Right atrium auricular region (tissue), 2 donors: ENCODE data around the gene GPR142. TPM values are rescaled to one million over a fixed set of nuclear protein-coding genes. Genes with fewer than 3 reads are reported as not detected.

ENCODE experiments used
- DNase-seq: peaks from one replicate; pipeline ENCODE4 v3.0.0-alpha.2; 2019; ENCODE audit warnings: low spot score
- H3K27ac ChIP-seq, 2 donors: fragments of 200-600 bp; sonication (generic); 1 replicate in 1 of 2; 2 replicates in 1 of 2; pipeline ENCODE4 v1.5.1; 2016 to 2019
- H3K27me3 ChIP-seq, 2 donors: fragments of 200-600 bp; sonication (generic); one replicate each; pipeline versions ENCODE4 v1.5.1 to v1.6.0; 2017 to 2019
- H3K36me3 ChIP-seq: fragments of 200-600 bp; sonication (generic); one replicate; pipeline ENCODE4 v1.5.1; 2016
- H3K4me1 ChIP-seq, 2 donors: fragments of 200-600 bp; sonication (generic); one replicate each; pipeline versions ENCODE4 v1.5.1 to v1.6.0; 2017 to 2019
- H3K4me3 ChIP-seq, 2 donors: fragments of 200-600 bp; sonication (generic); 1 replicate in 1 of 2; 2 replicates in 1 of 2; pipeline ENCODE4 v1.5.1; 2017 to 2019; ENCODE audit warnings: mild to moderate bottlenecking in 1 of 2, moderate library complexity in 1 of 2
- H3K9me3 ChIP-seq, 2 donors: fragments of 200-600 bp; sonication (generic); one replicate each; pipeline ENCODE4 v1.5.1; 2019
- CTCF ChIP-seq, 2 donors: fragments of 200-600 bp; sonication (generic); IDR thresholded peaks; one replicate each; pipeline ENCODE4 v1.5.1; 2019; ENCODE audit warnings: antibody characterized with exemption in 2 of 2
- total RNA-seq, 2 donors: library from RNA; depleted of rRNA; stranded (reverse); fragments of >200 nt; gene quantifications; one replicate each; pipeline ENCODE4 v1.1.0, GENCODE V29; 2016

GPR142 gene
- total RNA-seq, 2 donors from 2014 or later = not detected

- H3K9me3 ChIP-seq = no peaks in the 10 kb centered on the region
- H3K36me3 ChIP-seq = no peaks in the 10 kb centered on the region
- H3K4me1 ChIP-seq = no peaks in the 10 kb centered on the region
- H3K4me3 ChIP-seq = no peak overlapping the region
- no peaks in the 10 kb centered on the region for H3K27me3 ChIP-seq
- no peak overlapping the region for H3K27ac ChIP-seq
- TF ChIP-seq CTCF (IDR thresholded peaks at IDR 0.05) = no peak
- no peak for DNase-seq
These were observed 25.5 kb downstream of the GPR142 start for GRCh38 chr17:74392848-74393247.

- Histone ChIP-seq H3K36me3 (no peaks in the 10 kb centered on the region), H3K9me3 (no peaks in the 10 kb centered on the region), H3K4me1 (no peaks in the 10 kb centered on the region), H3K4me3 (no peak overlapping the region), H3K27me3 (no peaks in the 10 kb centered on the region), H3K27ac (no peak overlapping the region)
- DNase-seq = no peak
- TF ChIP-seq CTCF (IDR thresholded peaks at IDR 0.05) = no peak
These were observed 26.1 kb downstream of the GPR142 start for GRCh38 chr17:74393346-74393942.

- Histone ChIP-seq H3K4me3 (no peak overlapping the region), H3K27me3 (no peaks in the 10 kb centered on the region), H3K36me3 (no peaks in the 10 kb centered on the region), H3K27ac (no peak overlapping the region), H3K4me1 (no peaks in the 10 kb centered on the region), H3K9me3 (no peaks in the 10 kb centered on the region)
- TF ChIP-seq CTCF (IDR thresholded peaks at IDR 0.05) = no peak
- DNase-seq = no peak
These were observed 27.1 kb downstream of the GPR142 start for GRCh38 chr17:74394275-74394950.

- TF ChIP-seq CTCF (IDR thresholded peaks at IDR 0.05) = no peak
- H3K4me3 ChIP-seq = no peak overlapping the region
- no peak overlapping the region for H3K27ac ChIP-seq
- no peak for DNase-seq
- no peaks in the 10 kb centered on the region for H3K4me1 ChIP-seq
- no peaks in the 10 kb centered on the region for H3K36me3 ChIP-seq
- H3K27me3 ChIP-seq = no peaks in the 10 kb centered on the region
- no peaks in the 10 kb centered on the region for H3K9me3 ChIP-seq
These were observed 27.7 kb downstream of the GPR142 start for GRCh38 chr17:74394977-74395376.

GRCh38 chr17:74396567-74396966 lies 29.3 kb downstream of the GPR142 start:
- TF ChIP-seq CTCF (IDR thresholded peaks at IDR 0.05) = no peak
- no peaks in the 10 kb centered on the region for H3K4me1 ChIP-seq
- no peak overlapping the region for H3K27ac ChIP-seq
- H3K36me3 ChIP-seq = no peaks in the 10 kb centered on the region
- no peak for DNase-seq
- no peaks in the 10 kb centered on the region for H3K9me3 ChIP-seq
- H3K4me3 ChIP-seq = no peak overlapping the region
- H3K27me3 ChIP-seq = no peaks in the 10 kb centered on the region

- Histone ChIP-seq H3K36me3 (no peaks in the 10 kb centered on the region), H3K4me1 (no peaks in the 10 kb centered on the region), H3K27ac (no peak overlapping the region), H3K9me3 (no peaks in the 10 kb centered on the region), H3K4me3 (no peak overlapping the region), H3K27me3 (no peaks in the 10 kb centered on the region)
- no peak for DNase-seq
- no peak for TF ChIP-seq CTCF (IDR thresholded peaks at IDR 0.05)
These were observed 34.7 kb downstream of the GPR142 start for GRCh38 chr17:74402048-74402447.
